ENCODE measurements around the gene FNIP1.
"Not testable (repeated sequence)": the region's sequence is repeated elsewhere in the genome, so short reads cannot be mapped to it uniquely, and the experiment has no call there.

FNIP1 gene

DNA sequence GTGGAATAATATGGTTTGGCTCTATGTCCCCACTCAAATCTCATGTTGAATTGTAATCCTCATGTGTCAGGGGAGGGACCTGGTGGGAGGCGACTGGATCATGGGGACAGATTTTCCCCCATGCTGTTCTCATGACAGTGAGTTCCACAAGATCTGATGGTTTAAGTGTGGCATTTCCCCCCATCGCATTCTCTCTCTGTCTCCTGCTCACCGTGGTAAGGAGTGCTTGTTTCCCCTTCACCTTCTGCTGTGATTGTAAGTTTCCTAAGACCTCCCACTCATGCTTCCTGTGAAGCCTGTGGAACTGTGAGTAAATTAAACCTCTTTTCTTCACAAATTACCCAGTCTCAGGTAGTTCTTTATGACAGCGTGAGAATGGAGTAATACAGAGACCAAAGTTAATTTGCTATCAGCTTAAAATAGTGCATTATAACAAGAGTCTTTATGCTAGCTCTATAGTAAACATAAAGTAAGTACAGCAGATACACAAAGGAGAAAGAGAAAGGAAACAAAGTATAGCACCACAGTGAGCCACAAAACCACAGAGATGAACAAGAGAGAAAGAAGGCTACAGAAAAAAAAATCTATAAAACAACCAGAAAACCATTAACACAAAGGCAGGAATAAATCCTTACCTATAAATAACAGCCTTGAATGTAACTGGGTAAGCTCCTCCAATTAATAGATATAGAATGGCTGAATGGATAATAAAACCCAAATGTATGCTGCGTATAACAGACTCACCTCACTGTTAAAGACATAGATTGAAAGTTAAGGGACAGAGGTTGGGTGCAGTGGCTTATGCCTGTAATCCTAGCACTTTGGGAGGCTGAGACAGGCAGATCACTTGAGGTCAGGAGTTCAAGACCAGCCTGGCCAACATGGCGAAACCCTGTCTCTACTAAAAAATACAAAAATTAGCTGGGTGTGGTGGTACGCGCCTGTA, 201.5 kb downstream of the FNIP1 start:
- DNase-seq, result peak; percentile 34

DNA sequence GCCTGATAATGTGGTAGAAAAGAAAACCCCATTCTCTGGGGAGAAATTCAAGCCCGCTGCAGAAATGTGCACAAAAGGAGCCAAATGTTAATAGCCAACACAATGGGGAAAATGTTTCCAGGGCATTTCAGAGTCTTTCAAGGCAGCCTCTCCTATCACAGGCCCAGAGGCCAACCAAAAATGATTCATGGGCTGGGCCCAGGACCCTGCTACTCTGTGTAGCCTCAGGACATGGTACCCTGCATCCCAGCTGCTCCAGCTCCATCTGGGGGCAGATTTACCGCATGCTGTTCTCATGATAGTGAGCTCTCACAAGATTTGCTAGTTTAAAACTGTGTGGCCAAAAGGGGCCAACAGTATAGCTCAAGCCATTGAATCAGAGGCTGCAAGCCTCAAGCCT, 202.9 kb downstream of the FNIP1 start:
- DNase-seq, result no peak

DNA sequence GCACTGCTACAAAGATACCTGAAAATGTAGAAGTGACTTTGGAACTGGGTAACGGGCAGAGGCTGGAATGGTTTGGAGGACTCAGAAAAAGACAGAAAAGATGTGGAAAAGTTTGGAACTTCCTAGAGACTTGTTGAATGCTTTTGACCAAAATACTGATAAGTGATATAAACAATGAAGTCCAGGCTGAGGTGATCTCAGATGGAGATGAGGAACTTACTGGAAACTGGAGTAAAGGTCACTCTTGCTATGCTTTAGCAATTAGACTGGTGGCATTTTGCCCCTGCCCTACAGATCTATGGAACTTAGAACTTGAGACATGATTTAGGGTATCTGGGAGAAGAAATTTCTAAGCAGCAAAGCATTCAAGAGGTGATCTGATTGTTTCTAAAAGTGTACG, 203.4 kb downstream of the FNIP1 start:
- not testable (repeated sequence) for DNase-seq

All from activated CD4-positive, alpha-beta T cell treated with anti-CD3 and anti-CD28 coated beads for 4 hours (primary cell).